ENCODE measurements around the gene FAM217A. TPM values are rescaled to one million over a fixed set of nuclear protein-coding genes. Genes with fewer than 3 reads are reported as not detected.

FAM217A gene
- polyA plus RNA-seq = under 1 TPM in 2 of 4 donors, not detected in 2; 0.04 to 0.65 TPM
- long read RNA-seq, donor 1, partial matches to known transcripts = 97 of 97 reads
- long read RNA-seq, donor 1, other reads (novel, unspliced or antisense) = 0 of 97 reads
- long read RNA-seq, donor 2 = 0 reads
- long read RNA-seq, donor 3 = 0 reads
- long read RNA-seq, donor 4 = 0 reads
- long read RNA-seq, donor 5 = 0 reads
- long read RNA-seq, donor 6 = 0 reads
- long read RNA-seq, donor 7 = 0 reads
- long read RNA-seq, donor 8 = 0 reads
- long read RNA-seq, donor 9 = 0 reads
- long read RNA-seq, donor 10 = 0 reads

GRCh38 chr6:4078691-4079471 lies at the start of gene FAM217A:
Gene FAM217A (minus strand): TSS chr6:4079137. CDS start chr6:4077414, 1,723 bp downstream.
- FAIRE-seq = no peak

GRCh38 chr6:4128072-4128471 lies 49.1 kb upstream of the FAM217A start:
- WGBS, 3 donors = 31 to 51% (median 42%) methylated on average over 1 of the region's 1 CpG

More at GRCh38 chr6:4078691-4079471, at the start of gene FAM217A:
- no peaks in the 10 kb centered on the region for H3K36me3 ChIP-seq (ENCODE audit: control insufficient read depth in 3 of 3, insufficient read depth in 2 of 3, low read depth in 1 of 3, low read length in 3 of 3)
- no peak within 1 kb of the TSS for H3K4me3 ChIP-seq (ENCODE audit: low read depth in 1 of 3, low read length in 3 of 3)
- H3K4me1 ChIP-seq (ENCODE audit: control insufficient read depth in 3 of 3, insufficient read depth in 2 of 3, low read depth in 1 of 3, low read length in 2 of 3) = no peaks in the 10 kb centered on the region
- DNase-seq = no peak
- no peak within 1 kb of the TSS for H3K27ac ChIP-seq (ENCODE audit: low read depth in 1 of 3, low read length in 2 of 3)
- WGBS, 3 donors = 62 to 88% (median 76%) methylated on average over 58 to 91 of the region's 91 CpGs
- H3K9me3 ChIP-seq (ENCODE audit: control insufficient read depth in 2 of 2, insufficient read depth in 1 of 2, low read depth in 1 of 2, low read length in 1 of 2) = no peaks in the 10 kb centered on the region
- peaks cover 0 to 4% (median 2%) of the 10 kb centered on the region in 3 donors for H3K27me3 ChIP-seq (ENCODE audit: control insufficient read depth in 3 of 3, insufficient read depth in 3 of 3, low read length in 3 of 3)

GRCh38 chr6:4125933-4126864 lies 47.3 kb upstream of the FAM217A start:
- Histone ChIP-seq H3K27ac (ENCODE audit: low read depth in 1 of 3, low read length in 2 of 3) (no peak overlapping the region), H3K9me3 (ENCODE audit: control insufficient read depth in 2 of 2, insufficient read depth in 1 of 2, low read depth in 1 of 2, low read length in 1 of 2) (no peaks in the 10 kb centered on the region), H3K4me1 (ENCODE audit: control insufficient read depth in 3 of 3, insufficient read depth in 2 of 3, low read depth in 1 of 3, low read length in 2 of 3) (peaks cover 0 to 5% (median 0%) of the 10 kb centered on the region in 3 donors), H3K27me3 (ENCODE audit: control insufficient read depth in 3 of 3, insufficient read depth in 3 of 3, low read length in 3 of 3) (no peaks in the 10 kb centered on the region), H3K36me3 (ENCODE audit: control insufficient read depth in 3 of 3, insufficient read depth in 2 of 3, low read depth in 1 of 3, low read length in 3 of 3) (peaks cover 13 to 23% (median 19%) of the 10 kb centered on the region in 3 donors), H3K4me3 (ENCODE audit: low read depth in 1 of 3, low read length in 3 of 3) (no peak overlapping the region)
- peak; percentile 38 to 62 for DNase-seq
- WGBS, 3 donors = 71 to 76% (median 76%) methylated on average over 8 of the region's 8 CpGs
- no peak for FAIRE-seq

More at GRCh38 chr6:4128072-4128471, 49.1 kb upstream of the FAM217A start:
- H3K36me3 ChIP-seq (ENCODE audit: control insufficient read depth in 3 of 3, insufficient read depth in 2 of 3, low read depth in 1 of 3, low read length in 3 of 3) = peaks cover 13 to 28% (median 17%) of the 10 kb centered on the region in 3 donors
- H3K9me3 ChIP-seq (ENCODE audit: control insufficient read depth in 2 of 2, insufficient read depth in 1 of 2, low read depth in 1 of 2, low read length in 1 of 2) = peaks cover 0 to 6% of the 10 kb centered on the region in 2 donors
- peaks cover 0 to 5% (median 0%) of the 10 kb centered on the region in 3 donors for H3K4me1 ChIP-seq (ENCODE audit: control insufficient read depth in 3 of 3, insufficient read depth in 2 of 3, low read depth in 1 of 3, low read length in 2 of 3)
- no peak overlapping the region for H3K4me3 ChIP-seq (ENCODE audit: low read depth in 1 of 3, low read length in 3 of 3)
- H3K27me3 ChIP-seq (ENCODE audit: control insufficient read depth in 3 of 3, insufficient read depth in 3 of 3, low read length in 3 of 3) = no peaks in the 10 kb centered on the region
- no peak for DNase-seq
- FAIRE-seq = no peak
- H3K27ac ChIP-seq (ENCODE audit: low read depth in 1 of 3, low read length in 2 of 3) = no peak overlapping the region

- no peak for DNase-seq
- 85 to 89% (median 89%) methylated on average over 5 of the region's 5 CpGs for WGBS, 3 donors
Measured at GRCh38 chr6:4125500-4125899, 46.6 kb upstream of the FAM217A start.

GRCh38 chr6:4124351-4124750 lies 45.4 kb upstream of the FAM217A start:
- no peak for FAIRE-seq
- no peak overlapping the region for H3K4me3 ChIP-seq (ENCODE audit: low read depth in 1 of 3, low read length in 3 of 3)
- peaks cover 9 to 27% (median 19%) of the 10 kb centered on the region in 3 donors for H3K36me3 ChIP-seq (ENCODE audit: control insufficient read depth in 3 of 3, insufficient read depth in 2 of 3, low read depth in 1 of 3, low read length in 3 of 3)
- H3K9me3 ChIP-seq (ENCODE audit: control insufficient read depth in 2 of 2, insufficient read depth in 1 of 2, low read depth in 1 of 2, low read length in 1 of 2) = no peaks in the 10 kb centered on the region
- WGBS, 3 donors = 3 to 39% (median 21%) methylated on average over 1 of the region's 1 CpG
- H3K27ac ChIP-seq (ENCODE audit: low read depth in 1 of 3, low read length in 2 of 3) = no peak overlapping the region
- no peaks in the 10 kb centered on the region for H3K27me3 ChIP-seq (ENCODE audit: control insufficient read depth in 3 of 3, insufficient read depth in 3 of 3, low read length in 3 of 3)
- no peak for DNase-seq
- peaks cover 0 to 5% (median 0%) of the 10 kb centered on the region in 3 donors for H3K4me1 ChIP-seq (ENCODE audit: control insufficient read depth in 3 of 3, insufficient read depth in 2 of 3, low read depth in 1 of 3, low read length in 2 of 3)

More at GRCh38 chr6:4125500-4125899, 46.6 kb upstream of the FAM217A start:
- Histone ChIP-seq H3K36me3 (ENCODE audit: control insufficient read depth in 3 of 3, insufficient read depth in 2 of 3, low read depth in 1 of 3, low read length in 3 of 3) (peaks cover 9 to 21% (median 21%) of the 10 kb centered on the region in 3 donors), H3K9me3 (ENCODE audit: control insufficient read depth in 2 of 2, insufficient read depth in 1 of 2, low read depth in 1 of 2, low read length in 1 of 2) (no peaks in the 10 kb centered on the region), H3K4me1 (ENCODE audit: control insufficient read depth in 3 of 3, insufficient read depth in 2 of 3, low read depth in 1 of 3, low read length in 2 of 3) (peaks cover 0 to 5% (median 0%) of the 10 kb centered on the region in 3 donors), H3K27me3 (ENCODE audit: control insufficient read depth in 3 of 3, insufficient read depth in 3 of 3, low read length in 3 of 3) (no peaks in the 10 kb centered on the region), H3K27ac (ENCODE audit: low read depth in 1 of 3, low read length in 2 of 3) (no peak overlapping the region), H3K4me3 (ENCODE audit: low read depth in 1 of 3, low read length in 3 of 3) (no peak overlapping the region)
- no peak for FAIRE-seq

- Histone ChIP-seq H3K9me3 (ENCODE audit: control insufficient read depth in 2 of 2, insufficient read depth in 1 of 2, low read depth in 1 of 2, low read length in 1 of 2) (peaks cover 0 to 7% of the 10 kb centered on the region in 2 donors), H3K36me3 (ENCODE audit: control insufficient read depth in 3 of 3, insufficient read depth in 2 of 3, low read depth in 1 of 3, low read length in 3 of 3) (peaks cover 20 to 28% (median 21%) of the 10 kb centered on the region in 3 donors), H3K4me1 (ENCODE audit: control insufficient read depth in 3 of 3, insufficient read depth in 2 of 3, low read depth in 1 of 3, low read length in 2 of 3) (no peaks in the 10 kb centered on the region), H3K27me3 (ENCODE audit: control insufficient read depth in 3 of 3, insufficient read depth in 3 of 3, low read length in 3 of 3) (no peaks in the 10 kb centered on the region), H3K27ac (ENCODE audit: low read depth in 1 of 3, low read length in 2 of 3) (no peak overlapping the region), H3K4me3 (ENCODE audit: low read depth in 1 of 3, low read length in 3 of 3) (no peak overlapping the region)
- no peak for DNase-seq
- no peak for FAIRE-seq
- WGBS, 3 donors = 95% methylated on average over 4 of the region's 4 CpGs
Measured at GRCh38 chr6:4115741-4116140, 36.8 kb upstream of the FAM217A start.

- Histone ChIP-seq H3K9me3 (ENCODE audit: control insufficient read depth in 2 of 2, insufficient read depth in 1 of 2, low read depth in 1 of 2, low read length in 1 of 2) (peaks cover 0 to 7% of the 10 kb centered on the region in 2 donors), H3K4me1 (ENCODE audit: control insufficient read depth in 3 of 3, insufficient read depth in 2 of 3, low read depth in 1 of 3, low read length in 2 of 3) (peaks cover 0 to 7% (median 0%) of the 10 kb centered on the region in 3 donors), H3K27ac (ENCODE audit: low read depth in 1 of 3, low read length in 2 of 3) (no peak overlapping the region), H3K4me3 (ENCODE audit: low read depth in 1 of 3, low read length in 3 of 3) (no peak overlapping the region), H3K36me3 (ENCODE audit: control insufficient read depth in 3 of 3, insufficient read depth in 2 of 3, low read depth in 1 of 3, low read length in 3 of 3) (peaks cover 17 to 22% (median 17%) of the 10 kb centered on the region in 3 donors), H3K27me3 (ENCODE audit: control insufficient read depth in 3 of 3, insufficient read depth in 3 of 3, low read length in 3 of 3) (no peaks in the 10 kb centered on the region)
- FAIRE-seq = no peak
- 93 to 99% (median 98%) methylated on average over 3 of the region's 3 CpGs for whole genome bisulfite sequencing, 3 donors
- no peak for DNase-seq
Measured at GRCh38 chr6:4114123-4114522, 35.2 kb upstream of the FAM217A start.

- peaks cover 14 to 17% (median 15%) of the 10 kb centered on the region in 3 donors for H3K36me3 ChIP-seq (ENCODE audit: control insufficient read depth in 3 of 3, insufficient read depth in 2 of 3, low read depth in 1 of 3, low read length in 3 of 3)
- FAIRE-seq = no peak
Measured at GRCh38 chr6:4113649-4114048, 34.7 kb upstream of the FAM217A start.

More at GRCh38 chr6:4113649-4114048, 34.7 kb upstream of the FAM217A start:
- no peak for DNase-seq
- H3K9me3 ChIP-seq (ENCODE audit: control insufficient read depth in 2 of 2, insufficient read depth in 1 of 2, low read depth in 1 of 2, low read length in 1 of 2) = peaks cover 0 to 7% of the 10 kb centered on the region in 2 donors
- peaks cover 0 to 7% (median under 1%) of the 10 kb centered on the region in 3 donors for H3K4me1 ChIP-seq (ENCODE audit: control insufficient read depth in 3 of 3, insufficient read depth in 2 of 3, low read depth in 1 of 3, low read length in 2 of 3)
- no peak overlapping the region for H3K4me3 ChIP-seq (ENCODE audit: low read depth in 1 of 3, low read length in 3 of 3)
- H3K27me3 ChIP-seq (ENCODE audit: control insufficient read depth in 3 of 3, insufficient read depth in 3 of 3, low read length in 3 of 3) = no peaks in the 10 kb centered on the region
- H3K27ac ChIP-seq (ENCODE audit: low read depth in 1 of 3, low read length in 2 of 3) = no peak overlapping the region
